ENCODE results near the gene OVCH2. TPM values are rescaled to one million over a fixed set of nuclear protein-coding genes. Genes with fewer than 3 reads are reported as not detected.

OVCH2 gene
- not detected in 2 replicates for total RNA-seq

GRCh38 chr11:7706377-7706776 is at the start of gene OVCH2:
TSS of gene OVCH2 (minus strand) at chr11:7706477. CDS start at chr11:7706394, 83 bp downstream.

GRCh38 chr11:7672960-7673723 is 33.1 kb downstream of the OVCH2 start, which contains the start of gene CYB5R2:
TSS of gene CYB5R2 (minus strand) at chr11:7673500. CDS start at chr11:7672825, 675 bp downstream.

Other genes starting within 250 kb of the OVCH2 start
- not detected in 2 replicates for gene OLFML1, start 221.0 kb downstream of the OVCH2 start, total RNA-seq
- gene PPFIBP2, start 192.5 kb downstream of the OVCH2 start, total RNA-seq, result 0.76 and 2.6 TPM in 2 replicates
- gene CYB5R2, start 33.0 kb downstream of the OVCH2 start, total RNA-seq, result 3.6 and 5.5 TPM in 2 replicates
- gene OR5P2, start 90.5 kb upstream of the OVCH2 start, total RNA-seq, result 0.33 TPM in 1 of 2 replicates, not detected in the other
- not detected in 2 replicates for gene OR5P3, start 124.4 kb upstream of the OVCH2 start, total RNA-seq
- not detected in 2 replicates for gene OR10A6, start 224.8 kb upstream of the OVCH2 start, total RNA-seq
- not detected in 2 replicates for gene OR10A3, start 235.2 kb upstream of the OVCH2 start, total RNA-seq